PC-3 (cell line): ENCODE measurements around the gene PADI2. TPM values are rescaled to one million over a fixed set of nuclear protein-coding genes. Genes with fewer than 3 reads are reported as not detected.

Experiments used
- ATAC-seq: fragments of 200-7000 bp; cut with Tn5 transposase; 2 replicates; pipeline ENCODE4 v1.9.1; 2020; ENCODE audit warnings: mild to moderate bottlenecking, moderate library complexity
- BruUV-seq: library from RNA; stranded (reverse); fragments of 400-500 nt; replicated peaks from 2 replicates; lab custom pipeline; 2021; lab: Mats Ljungman, UMichigan
- CTCF ChIA-PET: fragments of 300-600 bp; sonication (Branson Sonifier 250); formaldehyde crosslinking; loops from one replicate; lab custom pipeline; 2022; ENCODE audit warnings: antibody characterized with exemption; lab: Charles Lee
- POLR2A ChIA-PET: fragments of 300-600 bp; sonication (Branson Sonifier 250); formaldehyde crosslinking; loops from one replicate; lab custom pipeline; 2022; ENCODE audit warnings: antibody characterized with exemption; ENCODE audit not compliant: unreplicated experiment; lab: Charles Lee
- DNase-seq: peaks from one replicate; pipeline ENCODE4 v3.0.0-alpha.2; 2015
- H2AFZ ChIP-seq: fragments of 300-600 bp; sonication (generic); 2 replicates; pipeline ENCODE4 v1.6.0; 2016; ENCODE audit warnings: antibody characterized with exemption, low read length
- H3F3A ChIP-seq: fragments of 300-600 bp; sonication (generic); one replicate; pipeline ENCODE4 v1.6.0; 2017; ENCODE audit warnings: antibody characterized with exemption, low read length, control low read depth, mild to moderate bottlenecking; ENCODE audit not compliant: unreplicated experiment
- H3K27ac ChIP-seq: fragments of 300-600 bp; sonication (generic); 2 replicates; pipeline ENCODE4 v1.5.1; 2016; ENCODE audit warnings: mild to moderate bottlenecking, low read length
- H3K27me3 ChIP-seq: fragments of 300-600 bp; sonication (generic); 2 replicates; pipeline ENCODE4 v1.6.1; 2016; ENCODE audit warnings: low read length, mixed read lengths
- H3K36me3 ChIP-seq: fragments of 300-600 bp; sonication (generic); 2 replicates; pipeline ENCODE4 v1.6.1; 2016; ENCODE audit warnings: low read depth, mixed run types, low read length, mixed read lengths
- H3K4me1 ChIP-seq: fragments of 300-600 bp; sonication (generic); 2 replicates; pipeline ENCODE4 v1.5.1; 2016; ENCODE audit warnings: low read length; ENCODE audit not compliant: insufficient read depth
- H3K4me2 ChIP-seq: fragments of 300-600 bp; sonication (generic); 2 replicates; pipeline ENCODE4 v1.6.0; 2016; ENCODE audit warnings: low read length
- H3K4me3 ChIP-seq: fragments of 300-600 bp; sonication (generic); 2 replicates; pipeline ENCODE4 v1.5.1; 2016; ENCODE audit warnings: mild to moderate bottlenecking, low read length, mixed read lengths
- H3K79me2 ChIP-seq: fragments of 300-600 bp; sonication (generic); 2 replicates; pipeline ENCODE4 v1.6.1; 2017; ENCODE audit warnings: low read length, mixed read lengths
- H3K9ac ChIP-seq: fragments of 300-600 bp; sonication (generic); 2 replicates; pipeline ENCODE4 v1.6.0; 2016; ENCODE audit warnings: mild to moderate bottlenecking, low read length
- H3K9me2 ChIP-seq: fragments of 300-600 bp; sonication (generic); replicated peaks from 2 replicates; pipeline ENCODE4 v1.6.1; 2016; ENCODE audit warnings: mixed run types, low read length, mixed read lengths
- H3K9me3 ChIP-seq: fragments of 300-600 bp; sonication (generic); 2 replicates; pipeline ENCODE4 v1.6.1; 2016; ENCODE audit warnings: low read length, mixed read lengths
- H4K20me1 ChIP-seq: fragments of 300-600 bp; sonication (generic); 2 replicates; pipeline ENCODE4 v1.6.1; 2016; ENCODE audit warnings: low read length, mixed read lengths
- CTCF ChIP-seq: fragments of 300-600 bp; sonication (generic); conservative IDR thresholded peaks from 2 replicates; pipeline ENCODE4 v1.5.1; 2017; ENCODE audit warnings: antibody characterized with exemption, low read depth, mild to moderate bottlenecking, low read length
- EZH2 ChIP-seq: fragments of 300-600 bp; sonication (generic); IDR thresholded peaks from one replicate; pipeline ENCODE4 v1.6.1; 2017; ENCODE audit warnings: antibody characterized with exemption, mild to moderate bottlenecking, low read length; ENCODE audit not compliant: unreplicated experiment
- EZH2phosphoT487 ChIP-seq: fragments of 300-600 bp; sonication (generic); IDR thresholded peaks from 2 replicates; pipeline ENCODE4 v1.6.1; 2018; ENCODE audit warnings: mild to moderate bottlenecking, antibody characterized with exemption, low read length, borderline replicate concordance
- intact Hi-C: fragments of 100-400 bp; cut with micrococcal nuclease; formaldehyde crosslinking; loops from 2 replicates; pipeline ENCODE4 v1.9.0; 2023
- total RNA-seq: library from RNA; depleted of rRNA; stranded (reverse); fragments of >200 nt; gene quantifications from 2 replicates; pipeline ENCODE4 v1.2.3, GENCODE V29; 2014

PADI2 gene
- total RNA-seq, 1 experiment from 2014 or later: 2.4 TPM

DNA sequence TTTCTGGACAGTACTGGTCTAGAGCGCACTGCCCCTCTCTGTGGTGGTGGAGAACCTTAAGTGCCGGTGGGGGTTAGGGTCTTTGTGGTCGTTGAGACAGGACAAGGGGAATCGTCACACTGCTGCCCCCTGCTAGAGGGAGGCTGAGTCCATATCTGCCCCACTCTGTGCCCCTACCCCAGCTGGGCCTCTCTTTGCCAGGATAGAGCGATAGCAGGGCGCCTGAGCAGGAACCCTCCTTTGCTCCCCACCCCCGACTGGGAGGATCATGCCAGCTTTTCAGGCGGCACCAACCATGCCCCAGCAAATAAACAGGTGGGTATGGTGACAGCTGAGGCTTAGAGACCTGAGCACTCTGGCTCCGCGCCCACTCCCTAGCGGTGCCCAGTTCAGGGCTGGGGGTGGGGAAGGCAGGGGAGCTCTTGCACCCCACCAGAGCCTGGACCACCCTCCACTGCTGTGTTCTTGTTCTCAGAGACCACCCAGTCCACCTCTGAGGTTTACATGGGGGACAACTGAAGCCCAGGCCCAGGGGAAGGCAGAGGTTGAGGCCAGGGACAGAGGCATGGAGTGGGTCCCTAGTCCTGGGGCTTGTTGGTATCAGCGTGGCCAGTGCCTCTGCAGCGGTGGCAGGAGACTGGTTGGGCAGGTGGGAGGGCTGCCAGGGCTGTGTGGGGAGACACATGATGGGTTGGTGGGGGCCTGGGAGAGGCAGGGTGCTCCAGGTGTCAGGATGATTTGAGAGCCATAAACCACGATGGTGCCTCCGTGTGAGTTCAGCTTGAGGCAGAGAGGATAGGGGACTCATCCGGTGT lies 1.6 kb downstream of the PADI2 start:
- H3K79me2 ChIP-seq: no peaks in the 10 kb centered on the region
- no peak overlapping the region for H3K27ac ChIP-seq
- ChIA-PET POLR2A (no interaction called here), CTCF (no interaction called here)
- no peaks in the 10 kb centered on the region for H3K9me2 ChIP-seq
- no peaks in the 10 kb centered on the region for H3F3A ChIP-seq
- H3K4me2 ChIP-seq: no peak overlapping the region
- no peaks in the 10 kb centered on the region for H3K36me3 ChIP-seq
- H4K20me1 ChIP-seq: no peaks in the 10 kb centered on the region
- H3K4me1 ChIP-seq: no peaks in the 10 kb centered on the region; the same call in 1 of the 2 replicates
- H3K4me3 ChIP-seq: no peak overlapping the region
- no peaks in the 10 kb centered on the region for H3K9me3 ChIP-seq
- no TSS peak for BruUV-seq
- ATAC-seq: no peak
- no peak overlapping the region for H2AFZ ChIP-seq
- H3K9ac ChIP-seq: no peak overlapping the region
- intact Hi-C loops: no loop called here
- no peaks in the 10 kb centered on the region for H3K27me3 ChIP-seq
- TF ChIP-seq CTCF: no peak
- TF ChIP-seq EZH2: no peak
- no peak for TF ChIP-seq EZH2phosphoT487
- DNase-seq: no peak

DNA sequence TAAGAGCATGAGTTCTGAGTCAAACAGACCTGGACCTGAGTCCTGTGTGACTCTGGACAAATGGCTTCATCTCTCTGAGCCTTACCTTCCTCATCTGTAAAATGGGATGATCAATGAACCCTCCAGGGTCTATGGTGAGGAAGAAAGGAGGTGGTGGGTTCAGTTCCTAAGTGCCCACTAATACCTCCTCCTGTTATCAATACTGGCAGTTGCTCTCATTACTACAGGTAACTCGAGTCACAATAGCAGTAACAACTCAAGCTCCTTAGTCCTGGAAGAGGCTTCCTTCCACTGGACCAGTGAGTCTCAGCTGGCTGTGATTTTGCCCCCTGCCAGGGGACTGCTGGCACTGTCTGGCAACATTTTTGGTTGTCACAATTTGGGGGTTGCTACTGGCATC lies 2.6 kb downstream of the PADI2 start:
- H3K9me2 ChIP-seq: no peaks in the 10 kb centered on the region
- H3K9ac ChIP-seq: no peak overlapping the region
- TF ChIP-seq EZH2phosphoT487 (no peak), EZH2 (no peak)
- no peaks in the 10 kb centered on the region for H3F3A ChIP-seq
- no peaks in the 10 kb centered on the region for H3K79me2 ChIP-seq
- DNase-seq (no peak), ATAC-seq (no peak)
- no peak overlapping the region for H3K4me3 ChIP-seq
- H3K27ac ChIP-seq: no peak overlapping the region
- no peaks in the 10 kb centered on the region; the same call in 1 of the 2 replicates for H3K4me1 ChIP-seq
- intact Hi-C loops: no loop called here
- no TSS peak for BruUV-seq
- H4K20me1 ChIP-seq: no peaks in the 10 kb centered on the region
- POLR2A ChIA-PET: no interaction called here
- H3K9me3 ChIP-seq: no peaks in the 10 kb centered on the region
- no peak overlapping the region for H3K4me2 ChIP-seq
- H2AFZ ChIP-seq: no peak overlapping the region
- CTCF ChIA-PET: no interaction called here
- H3K27me3 ChIP-seq: no peaks in the 10 kb centered on the region
- H3K36me3 ChIP-seq: no peaks in the 10 kb centered on the region

DNA sequence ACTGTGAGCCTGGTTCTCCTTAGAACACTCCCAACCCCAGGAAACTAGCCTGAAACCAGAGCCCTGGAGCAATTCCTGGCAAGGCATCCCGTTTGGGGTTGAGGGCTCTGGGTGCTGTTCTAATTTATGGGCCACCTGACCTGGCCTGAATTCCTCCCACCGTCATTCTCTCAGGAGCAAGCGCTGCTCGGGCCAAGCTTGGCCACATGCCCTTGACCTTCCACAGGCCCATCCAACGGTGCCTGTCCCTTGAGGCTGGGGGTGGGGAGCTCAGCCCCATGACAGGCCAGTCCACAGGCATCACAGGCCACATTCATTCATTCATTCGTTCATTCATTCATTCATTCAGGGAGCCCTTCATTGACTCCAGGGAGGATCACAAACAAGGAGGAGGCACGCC lies 5.3 kb downstream of the PADI2 start:
- H3F3A ChIP-seq: no peaks in the 10 kb centered on the region
- no peaks in the 10 kb centered on the region for H3K4me1 ChIP-seq
- H3K9ac ChIP-seq: no peak overlapping the region
- no peak for TF ChIP-seq EZH2
- no peak for TF ChIP-seq EZH2phosphoT487
- TF ChIP-seq CTCF: no peak
- H4K20me1 ChIP-seq: no peaks in the 10 kb centered on the region
- H2AFZ ChIP-seq: no peak overlapping the region
- no peaks in the 10 kb centered on the region for H3K27me3 ChIP-seq
- H3K36me3 ChIP-seq: no peaks in the 10 kb centered on the region
- H3K4me3 ChIP-seq: no peak overlapping the region
- H3K9me2 ChIP-seq: no peaks in the 10 kb centered on the region
- ChIA-PET CTCF (no interaction called here), POLR2A (no interaction called here)
- no peaks in the 10 kb centered on the region for H3K9me3 ChIP-seq
- H3K79me2 ChIP-seq: no peaks in the 10 kb centered on the region
- BruUV-seq: no TSS peak
- H3K4me2 ChIP-seq: no peak overlapping the region
- DNase-seq (no peak), ATAC-seq (no peak)
- intact Hi-C loops: no loop called here
- no peak overlapping the region for H3K27ac ChIP-seq
